ENCODE data around the gene SLC6A17. TPM values are rescaled to one million over a fixed set of nuclear protein-coding genes. Genes with fewer than 3 reads are reported as not detected.

Gene SLC6A17
- total RNA-seq, 4 donors from 2014 or later: 0.06 to 0.19 (median 0.12) TPM; not detected in 1

DNA sequence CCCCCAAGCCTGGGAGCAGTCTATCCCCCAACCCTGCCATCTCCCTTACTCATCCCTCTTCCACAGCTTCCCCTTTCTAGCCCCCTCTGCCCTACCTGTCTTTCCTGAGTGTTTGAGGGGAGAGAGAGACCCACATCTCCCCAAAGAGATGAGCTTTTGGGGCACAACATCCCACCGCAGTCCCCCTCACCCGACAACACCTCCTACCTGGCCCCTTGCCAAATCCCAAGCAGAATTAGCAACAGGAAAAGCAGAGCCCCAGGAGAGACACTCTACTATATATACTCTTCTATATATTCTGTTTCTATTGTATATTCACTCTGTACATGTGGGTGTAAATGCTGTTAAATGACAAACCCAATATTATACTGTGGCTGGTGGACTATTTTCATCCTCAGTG is 49.9 kb downstream of the SLC6A17 start:
- ATAC-seq (ENCODE audit: low FRiP score) (no peak), DNase-seq (ENCODE audit: low spot score) (no peak)
- TF ChIP-seq, protein P1, sequence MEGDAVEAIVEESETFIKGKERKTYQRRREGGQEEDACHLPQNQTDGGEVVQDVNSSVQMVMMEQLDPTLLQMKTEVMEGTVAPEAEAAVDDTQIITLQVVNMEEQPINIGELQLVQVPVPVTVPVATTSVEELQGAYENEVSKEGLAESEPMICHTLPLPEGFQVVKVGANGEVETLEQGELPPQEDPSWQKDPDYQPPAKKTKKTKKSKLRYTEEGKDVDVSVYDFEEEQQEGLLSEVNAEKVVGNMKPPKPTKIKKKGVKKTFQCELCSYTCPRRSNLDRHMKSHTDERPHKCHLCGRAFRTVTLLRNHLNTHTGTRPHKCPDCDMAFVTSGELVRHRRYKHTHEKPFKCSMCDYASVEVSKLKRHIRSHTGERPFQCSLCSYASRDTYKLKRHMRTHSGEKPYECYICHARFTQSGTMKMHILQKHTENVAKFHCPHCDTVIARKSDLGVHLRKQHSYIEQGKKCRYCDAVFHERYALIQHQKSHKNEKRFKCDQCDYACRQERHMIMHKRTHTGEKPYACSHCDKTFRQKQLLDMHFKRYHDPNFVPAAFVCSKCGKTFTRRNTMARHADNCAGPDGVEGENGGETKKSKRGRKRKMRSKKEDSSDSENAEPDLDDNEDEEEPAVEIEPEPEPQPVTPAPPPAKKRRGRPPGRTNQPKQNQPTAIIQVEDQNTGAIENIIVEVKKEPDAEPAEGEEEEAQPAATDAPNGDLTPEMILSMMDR (IDR thresholded peaks at IDR 0.05): no peak

DNA sequence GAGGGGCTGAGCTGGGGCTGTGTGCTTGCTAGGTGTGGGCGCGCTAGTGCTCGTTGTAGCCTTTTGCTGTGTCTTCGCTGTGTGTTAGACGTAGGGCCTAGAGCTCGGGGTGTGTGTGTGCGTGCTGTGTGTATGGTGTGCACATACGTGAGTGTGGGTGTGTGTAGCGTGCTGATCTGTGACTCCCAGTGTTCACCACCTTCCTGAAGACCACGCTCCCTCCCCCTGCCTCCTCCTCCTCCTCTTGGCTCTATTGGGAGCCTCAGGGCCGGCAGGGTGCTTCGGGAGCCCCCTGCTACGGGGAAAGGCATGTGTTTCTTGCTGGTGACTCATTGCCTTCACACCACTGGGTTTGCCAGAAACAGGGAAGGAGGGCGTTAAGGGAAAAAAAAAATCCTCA is 50.4 kb downstream of the SLC6A17 start:
- TF ChIP-seq, protein P1 (IDR thresholded peaks at IDR 0.05): no peak
- DNase-seq (ENCODE audit: low spot score) (no peak), ATAC-seq (ENCODE audit: low FRiP score) (no peak)

DNA sequence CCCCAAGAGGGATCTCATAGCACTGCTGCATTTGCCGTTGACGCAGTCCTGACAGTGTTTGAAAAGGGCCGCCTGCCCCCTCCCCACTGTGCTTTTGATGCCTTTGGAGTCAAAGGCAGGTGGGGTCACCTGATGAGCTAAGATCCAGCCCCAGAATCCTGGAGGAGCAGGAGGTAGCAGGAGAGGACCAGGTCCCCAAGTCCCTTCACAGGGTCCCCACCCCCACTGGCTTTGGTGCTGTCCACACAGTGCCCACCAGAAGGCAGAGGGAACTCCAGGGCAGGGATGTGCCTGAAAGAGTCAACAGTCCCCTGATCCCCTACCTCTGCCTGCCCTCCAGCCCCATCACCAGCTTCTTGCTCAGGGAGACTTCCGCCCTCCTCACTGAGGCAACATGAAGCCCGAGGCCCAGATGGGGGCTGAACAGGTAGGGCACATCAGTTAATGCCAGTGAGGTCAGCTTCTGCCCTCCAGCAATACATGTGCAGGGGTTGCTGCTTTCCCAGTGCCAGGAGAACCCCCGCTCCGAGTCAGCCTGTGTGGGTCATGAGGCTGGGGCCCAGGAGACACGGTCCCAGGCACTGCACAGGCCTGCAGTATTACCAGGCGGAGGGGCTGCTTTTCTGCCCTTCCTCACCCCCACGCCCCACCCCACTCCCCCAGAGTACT is 51.0 kb downstream of the SLC6A17 start:
- no peak for ATAC-seq (ENCODE audit: low FRiP score)
- TF ChIP-seq, protein P1 (IDR thresholded peaks at IDR 0.05): no peak
- no peak for DNase-seq (ENCODE audit: low spot score)

DNA sequence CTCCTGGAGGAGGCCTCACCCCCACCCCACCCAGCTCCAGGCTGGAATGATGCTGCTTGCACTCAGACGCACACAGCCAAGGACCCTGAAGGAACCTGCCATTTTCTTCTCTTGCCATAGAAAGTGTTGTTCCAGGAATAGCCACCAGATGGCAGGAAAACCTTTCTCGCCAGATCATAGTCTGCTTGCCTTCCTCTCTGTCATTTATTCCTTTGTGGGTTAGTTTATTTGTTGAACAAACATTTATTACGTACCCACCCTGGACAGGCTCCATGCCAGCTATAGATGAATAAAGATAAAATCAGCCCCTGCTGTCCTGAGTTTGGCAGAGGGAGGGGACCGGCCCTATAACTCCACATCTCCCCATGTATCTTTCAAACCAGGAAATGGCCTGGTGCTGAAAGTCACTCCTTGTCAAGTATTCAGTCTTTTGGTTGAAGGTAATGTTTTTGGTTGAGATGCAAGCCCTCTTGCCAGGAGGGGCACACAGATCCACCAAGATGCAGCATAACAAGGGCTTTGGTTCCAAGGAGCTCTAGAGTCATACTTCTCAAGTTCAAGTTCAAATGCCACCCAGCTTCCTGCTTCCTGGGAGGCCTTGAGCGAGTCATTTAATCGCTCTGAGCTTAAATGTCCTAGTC is 52.8 kb downstream of the SLC6A17 start:
- DNase-seq (ENCODE audit: low spot score) (no peak), ATAC-seq (ENCODE audit: low FRiP score) (no peak)
- TF ChIP-seq, protein P1 (IDR thresholded peaks at IDR 0.05): peak in 2 of 3 donors; percentile 66 to 73

DNA sequence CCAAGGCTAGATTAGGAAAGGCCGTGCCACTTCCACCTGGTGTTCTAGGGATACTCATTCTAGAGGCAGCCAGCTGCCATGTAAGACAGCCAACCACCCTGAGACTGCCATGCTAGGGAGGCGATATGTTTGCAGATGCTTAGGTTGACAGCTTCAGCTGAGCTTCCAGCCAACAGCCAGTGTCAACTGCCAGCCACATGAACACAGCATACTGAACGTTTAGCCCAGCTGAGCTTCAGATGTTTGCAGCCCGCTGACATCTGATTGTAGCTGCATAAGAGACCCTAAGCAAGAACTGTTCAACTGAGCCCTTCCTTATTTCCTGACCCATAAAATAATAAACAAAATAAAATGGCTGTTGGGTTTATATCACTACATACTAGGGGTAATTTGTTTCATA is 54.9 kb downstream of the SLC6A17 start:
- DNase-seq (ENCODE audit: low spot score) (no peak), ATAC-seq (ENCODE audit: low FRiP score) (no peak)
- TF ChIP-seq, protein P1 (IDR thresholded peaks at IDR 0.05): no peak

DNA sequence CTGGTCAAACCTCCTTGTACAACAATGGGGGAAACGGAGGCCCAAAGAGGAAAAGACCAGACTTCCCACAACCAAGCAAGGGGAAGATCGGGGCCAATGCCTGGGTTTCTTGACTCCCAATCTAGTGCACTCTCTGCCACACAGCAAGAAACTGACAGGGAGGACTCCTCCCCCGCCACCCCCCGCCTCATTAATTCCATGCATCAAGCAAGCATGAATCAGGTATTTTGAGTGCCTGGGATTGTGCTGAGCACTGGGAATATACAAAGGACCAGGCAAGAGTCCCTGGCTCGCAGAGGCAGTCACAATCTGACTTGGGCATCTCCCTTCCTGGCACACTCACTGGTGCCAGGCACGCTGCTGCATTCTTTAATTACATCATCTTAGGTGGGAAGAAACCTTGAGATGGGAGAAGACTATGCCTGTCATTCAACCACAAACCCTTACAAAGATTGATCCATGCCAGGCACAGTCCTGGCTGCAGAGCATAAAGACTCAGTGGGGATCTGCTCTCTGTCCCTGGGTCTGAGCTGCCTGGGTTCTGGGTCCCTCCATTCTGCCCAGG is 55.4 kb downstream of the SLC6A17 start:
- ATAC-seq (ENCODE audit: low FRiP score): no peak

More for the DNA sequence above, 55.4 kb downstream of the SLC6A17 start:
- TF ChIP-seq, protein P1 (IDR thresholded peaks at IDR 0.05): no peak
- DNase-seq (ENCODE audit: low spot score): no peak
